Adrenal gland (tissue), 12 donors: Measurements from ENCODE around the gene SLC15A3. TPM values are rescaled to one million over a fixed set of nuclear protein-coding genes. Genes with fewer than 3 reads are reported as not detected.

ENCODE experiments used
- DNase-seq, 7 donors: peaks; one replicate each; pipeline ENCODE4 v3.0.0-alpha.2; 2019 to 2020
- H3K27ac ChIP-seq, 5 donors: fragments of 200-600 bp; sonication (generic) in 4 of 5; 1 replicate in 3 of 5; 2 replicates in 2 of 5; pipeline versions ENCODE4 v1.5.1 to v1.8.0; 2016 to 2020; ENCODE audit warnings: mild to moderate bottlenecking in 1 of 5
- H3K27me3 ChIP-seq: fragments of 200-600 bp; 2 replicates; pipeline ENCODE4 v1.8.0; 2021
- H3K36me3 ChIP-seq, 2 donors: fragments of 200-600 bp; replicated peaks in 1 of 2; 1 replicate in 1 of 2; 2 replicates in 1 of 2; pipeline versions ENCODE4 v1.5.1 to v1.8.0; 2018 to 2022
- H3K4me1 ChIP-seq, 2 donors: fragments of 200-600 bp; replicated peaks in 1 of 2; 1 replicate in 1 of 2; 2 replicates in 1 of 2; pipeline versions ENCODE4 v1.5.1 to v1.8.0; 2018 to 2021
- H3K4me3 ChIP-seq, 4 donors: fragments of 200-600 bp; sonication (generic) in 3 of 4; one replicate each; pipeline ENCODE4 v1.5.1; 2016 to 2018
- H3K9me3 ChIP-seq, 3 donors: fragments of 200-600 bp; sonication (generic) in 1 of 3; replicated peaks in 1 of 3; 1 replicate in 2 of 3; 2 replicates in 1 of 3; pipeline versions ENCODE4 v1.5.1 to v1.8.0; 2016 to 2021
- CTCF ChIP-seq, 6 experiments: fragments of 450-650 bp in 4 of 6; fragments of 200-600 bp in 2 of 6; sonication (generic) in 1 of 6; IDR thresholded peaks; 1 replicate in 5 of 6; 2 replicates in 1 of 6; pipeline versions ENCODE4 v1.5.1 to v1.8.0; 2016 to 2021; ENCODE audit warnings: antibody characterized with exemption in 6 of 6, mild to moderate bottlenecking in 2 of 6, moderate library complexity in 1 of 6
- POLR2A ChIP-seq, 2 donors: fragments of 450-650 bp; IDR thresholded peaks; one replicate each; pipeline ENCODE4 v1.6.1; 2017; ENCODE audit warnings: antibody characterized with exemption in 2 of 2, mild to moderate bottlenecking in 2 of 2, moderate library complexity in 1 of 2
- WGBS, 4 donors: extraction: QIAGEN DNeasy Blood & Tissue Kit in 2 of 4; methylation state at CpG; one replicate each; pipeline versions ENCODE4 v1.1.5 to v1.1.7; 2013 to 2017; 5-methylcytosine and 5-hydroxymethylcytosine counted together
- intact Hi-C, 2 donors: fragments of 100-400 bp; cut with DNase I; formaldehyde crosslinking; loops; one replicate each; pipeline versions ENCODE4 v1.14.1 to v1.15.0; 2022 to 2023
- polyA plus RNA-seq, 3 donors: library from polyadenylated mRNA; stranded (reverse); fragments of 200-250 nt in 2 of 3; fragments of 350-450 nt in 1 of 3; fragmentation: Illumina TruSeq in 1 of 3; extraction: RNeasy Lipid Tissue Mini Kit (QIAGEN cat#74804) in 1 of 3; gene quantifications; one replicate each; pipeline ENCODE4 v1.2.3, GENCODE V29; 2013 to 2014
- total RNA-seq, 9 donors: library from RNA; depleted of rRNA in 4 of 9; stranded (reverse); fragments of >200 nt in 4 of 9; fragments of 120-200 nt in 1 of 9; fragmentation: NEBNext Ultra II Directional in 1 of 9; extraction: Animal tissue kit (Norgen Biotek cat#: 25700) in 1 of 9; gene quantifications; one replicate each; pipeline versions ENCODE4 v1.1.0 to v1.2.4, GENCODE V29; 2013 to 2023
- donor health status: healthy with polysubstance abuse.
- donor health status: Bipolar disorder and iron deficiency.
- donor health status: DM: yes; HTN: yes; CAD: no.
- donor health status: DM: no; HTN: no; CAD: no.
- donor health status: DM: no; HTN: no; CAD: no.
- donor health status: DM: yes; HTN: yes; CAD: no.

SLC15A3 gene
- total and polyA plus RNA-seq, 12 donors = 6.7 to 57.7 (median 31.0) TPM

DNA sequence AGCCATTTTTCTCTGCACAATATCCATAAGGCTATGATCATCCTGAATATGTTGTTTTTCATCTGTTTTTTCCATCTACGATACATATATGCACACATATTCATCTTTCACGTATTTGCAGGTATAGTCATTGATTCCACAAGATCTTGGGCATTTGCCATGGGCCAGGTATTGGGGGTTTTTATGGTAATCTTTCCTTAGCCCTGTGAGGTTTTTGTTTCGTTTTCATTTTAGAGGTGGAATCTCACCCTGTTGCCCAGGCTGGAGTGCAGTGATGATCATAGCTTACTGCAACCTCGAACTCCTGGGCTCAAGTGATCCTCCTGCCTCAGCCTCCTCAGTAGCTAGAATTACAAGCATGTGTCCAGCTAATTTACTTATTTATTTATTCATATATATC lies 39.5 kb upstream of the SLC15A3 start:
- 84 to 88% (median 85%) methylated on average over 4 of the region's 4 CpGs for WGBS, 4 donors
- Histone ChIP-seq H3K36me3 (no peaks in the 10 kb centered on the region), H3K4me1 (peaks cover 0 to 4% of the 10 kb centered on the region in 2 donors), H3K4me3 (no peak overlapping the region), H3K27me3 (no peaks in the 10 kb centered on the region), H3K27ac (no peak overlapping the region), H3K9me3 (no peaks in the 10 kb centered on the region)
- intact Hi-C loops = no loop called here
- no peak for DNase-seq
- TF ChIP-seq POLR2A (IDR thresholded peaks at IDR 0.05) (no peak), CTCF (IDR thresholded peaks at IDR 0.05) (no peak)

DNA sequence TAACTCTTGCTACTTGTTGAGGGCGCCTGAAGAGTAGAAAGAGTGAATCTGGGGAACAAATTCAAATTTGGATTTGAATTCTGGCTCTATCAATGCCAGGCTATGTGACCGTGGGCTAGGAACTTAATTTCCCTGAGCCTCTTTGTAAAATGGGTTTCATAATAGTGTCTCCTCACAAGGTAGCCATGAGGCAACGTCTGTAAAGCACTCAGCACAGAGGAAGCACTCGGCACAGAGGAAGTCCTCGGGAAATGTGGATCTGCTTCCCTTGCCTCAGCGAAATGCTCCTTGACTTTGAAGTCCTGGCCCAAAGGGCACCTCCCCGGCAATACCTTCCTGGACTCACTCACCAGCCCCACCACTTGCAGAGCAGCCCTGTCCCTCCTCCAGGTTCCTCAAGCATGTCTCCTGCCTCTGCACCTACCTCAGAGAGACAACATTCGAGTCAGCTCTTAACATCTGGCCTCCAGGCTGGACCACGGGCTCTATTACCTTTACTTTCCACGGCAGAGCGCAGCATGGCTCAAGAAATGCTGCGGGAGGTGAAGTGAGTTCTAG lies 37.2 kb upstream of the SLC15A3 start:
- Histone ChIP-seq H3K9me3 (no peaks in the 10 kb centered on the region), H3K4me1 (no peaks in the 10 kb centered on the region), H3K27ac (no peak overlapping the region), H3K27me3 (no peaks in the 10 kb centered on the region), H3K36me3 (no peaks in the 10 kb centered on the region), H3K4me3 (no peak overlapping the region)
- 62 to 69% (median 65%) methylated on average over 10 to 12 of the region's 12 CpGs for WGBS, 4 donors
- intact Hi-C loops = no loop called here
- TF ChIP-seq CTCF (IDR thresholded peaks at IDR 0.05) (no peak), POLR2A (IDR thresholded peaks at IDR 0.05) (no peak)
- DNase-seq = no peak

- no peak for DNase-seq
- intact Hi-C loops = no loop called here
- WGBS, 4 donors = 80 to 89% (median 83%) methylated on average over 1 to 2 of the region's 2 CpGs
- H3K27ac ChIP-seq = no peak overlapping the region
- TF ChIP-seq CTCF (IDR thresholded peaks at IDR 0.05) (no peak), POLR2A (IDR thresholded peaks at IDR 0.05) (no peak)
- H3K4me3 ChIP-seq = no peak overlapping the region
- H3K36me3 ChIP-seq = no peaks in the 10 kb centered on the region
- no peaks in the 10 kb centered on the region for H3K4me1 ChIP-seq
- no peaks in the 10 kb centered on the region for H3K27me3 ChIP-seq
- no peaks in the 10 kb centered on the region for H3K9me3 ChIP-seq
These were observed 36.7 kb upstream of the SLC15A3 start for GRCh38 chr11:60988658-60989057.

DNA sequence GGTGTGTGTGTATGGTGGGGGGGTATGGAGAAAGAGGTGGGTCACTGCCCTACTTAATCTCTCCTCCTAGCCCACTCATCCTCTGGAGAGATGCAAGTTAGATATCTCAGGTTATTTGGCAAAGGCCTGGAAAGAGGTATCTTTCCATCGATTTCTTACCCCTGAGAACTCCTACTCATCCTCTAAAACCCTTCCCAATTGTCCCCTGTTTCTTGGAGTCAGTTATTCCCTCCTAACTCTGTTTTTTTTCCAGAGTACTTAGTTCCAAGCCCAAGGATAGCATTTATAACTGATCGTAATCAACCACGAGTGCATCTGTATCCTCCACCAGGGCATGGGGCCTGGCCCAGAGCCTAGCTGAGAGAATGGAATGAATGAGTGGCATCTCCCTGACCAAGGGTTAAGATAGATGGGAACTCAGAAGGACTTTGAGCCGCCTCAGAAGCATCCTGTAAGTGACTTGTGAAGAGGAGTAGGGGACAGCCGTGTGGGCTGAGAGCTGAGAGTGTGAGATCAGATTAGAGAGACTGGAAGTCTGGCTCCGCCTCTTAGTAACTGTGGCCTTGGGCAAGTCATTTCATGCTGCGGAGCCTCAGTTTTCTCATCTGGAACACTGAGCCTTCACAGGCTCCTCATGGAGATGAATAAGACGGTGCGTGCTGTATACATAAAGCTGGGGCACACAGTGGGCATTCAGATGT lies 35.8 kb upstream of the SLC15A3 start:
- no peaks in the 10 kb centered on the region for H3K4me1 ChIP-seq
- no peaks in the 10 kb centered on the region for H3K9me3 ChIP-seq
- H3K27me3 ChIP-seq = no peaks in the 10 kb centered on the region
- TF ChIP-seq POLR2A (IDR thresholded peaks at IDR 0.05) = no peak
- no peak for TF ChIP-seq CTCF (IDR thresholded peaks at IDR 0.05)
- H3K27ac ChIP-seq = no peak overlapping the region
- intact Hi-C loops = no loop called here
- DNase-seq = no peak
- WGBS, 4 donors = 79 to 88% (median 86%) methylated on average over 9 of the region's 9 CpGs
- H3K4me3 ChIP-seq = no peak overlapping the region
- no peaks in the 10 kb centered on the region for H3K36me3 ChIP-seq
